Progenitor cell of endocrine pancreas (in vitro differentiated cells): ENCODE measurements around the gene SORL1. TPM values are rescaled to one million over a fixed set of nuclear protein-coding genes. Genes with fewer than 3 reads are reported as not detected.

Source experiments
- DNase-seq: peaks from one replicate; pipeline ENCODE4 v3.0.0; 2021; ENCODE audit warnings: low spot score; ENCODE audit not compliant: unreplicated experiment
- H3K27ac Mint-ChIP-seq: 2 replicates; pipeline ENCODE4 v1.8.0; 2021; ENCODE audit warnings: mild to moderate bottlenecking, moderate library complexity, mixed read lengths
- H3K27me3 Mint-ChIP-seq: 2 replicates; pipeline ENCODE4 v1.8.0; 2021; ENCODE audit warnings: mixed read lengths
- H3K36me3 Mint-ChIP-seq: 2 replicates; pipeline ENCODE4 v1.8.0; 2022; ENCODE audit warnings: mixed read lengths; ENCODE audit not compliant: insufficient read depth
- H3K4me1 Mint-ChIP-seq: 2 replicates; pipeline ENCODE4 v1.8.0; 2021; ENCODE audit warnings: low read depth, mixed read lengths
- H3K4me3 Mint-ChIP-seq: 2 replicates; pipeline ENCODE4 v1.8.0; 2021; ENCODE audit warnings: low read depth, mild to moderate bottlenecking, moderate library complexity, mixed read lengths
- H3K9me3 Mint-ChIP-seq: 2 replicates; pipeline ENCODE4 v1.8.0; 2021; ENCODE audit warnings: low read depth, mixed read lengths
- total RNA-seq: library from RNA; stranded (reverse); gene quantifications from 2 replicates; pipeline ENCODE4 v1.2.1, GENCODE V29; 2021
- TF ChIP-seq, protein P1 (sequence below): fragments of 200-600 bp; sonication (generic); IDR thresholded peaks from one replicate; pipeline ENCODE4 v1.5.0; 2021; ENCODE audit warnings: antibody characterized with exemption, mild to moderate bottlenecking; ENCODE audit not compliant: unreplicated experiment

SORL1 gene
- total RNA-seq, 1 donor from 2014 or later, result 31.8 TPM

DNA sequence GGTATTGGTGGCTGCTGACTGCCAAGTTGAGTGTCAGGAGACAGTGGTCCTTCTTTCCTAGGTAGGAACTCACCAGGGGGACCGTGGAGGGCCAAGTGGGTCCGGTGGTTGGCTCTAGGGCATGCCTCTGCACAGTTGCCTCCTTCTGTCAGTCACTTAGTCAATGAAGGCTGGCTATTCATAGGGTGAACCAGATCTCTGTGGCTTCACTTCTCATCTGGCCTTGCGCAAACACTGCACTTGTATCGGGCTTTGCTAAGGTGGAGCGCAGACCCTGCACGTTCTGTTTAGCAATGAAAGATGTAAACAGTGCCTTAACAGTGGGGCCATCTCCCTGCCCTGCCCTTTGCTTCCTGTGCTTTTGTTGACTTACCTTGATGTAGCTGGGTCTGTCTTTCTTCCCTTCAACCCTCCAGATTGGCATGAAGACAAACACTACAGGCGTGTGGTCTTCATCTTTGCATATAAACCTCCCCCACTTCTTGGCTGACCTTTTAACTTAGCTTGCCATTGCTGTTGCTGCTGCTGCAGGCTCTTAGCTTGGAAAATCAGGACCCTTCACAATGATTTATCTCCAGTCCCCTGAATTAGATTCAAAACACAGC is 7.4 kb downstream of the SORL1 start:
- TF ChIP-seq, protein P1, sequence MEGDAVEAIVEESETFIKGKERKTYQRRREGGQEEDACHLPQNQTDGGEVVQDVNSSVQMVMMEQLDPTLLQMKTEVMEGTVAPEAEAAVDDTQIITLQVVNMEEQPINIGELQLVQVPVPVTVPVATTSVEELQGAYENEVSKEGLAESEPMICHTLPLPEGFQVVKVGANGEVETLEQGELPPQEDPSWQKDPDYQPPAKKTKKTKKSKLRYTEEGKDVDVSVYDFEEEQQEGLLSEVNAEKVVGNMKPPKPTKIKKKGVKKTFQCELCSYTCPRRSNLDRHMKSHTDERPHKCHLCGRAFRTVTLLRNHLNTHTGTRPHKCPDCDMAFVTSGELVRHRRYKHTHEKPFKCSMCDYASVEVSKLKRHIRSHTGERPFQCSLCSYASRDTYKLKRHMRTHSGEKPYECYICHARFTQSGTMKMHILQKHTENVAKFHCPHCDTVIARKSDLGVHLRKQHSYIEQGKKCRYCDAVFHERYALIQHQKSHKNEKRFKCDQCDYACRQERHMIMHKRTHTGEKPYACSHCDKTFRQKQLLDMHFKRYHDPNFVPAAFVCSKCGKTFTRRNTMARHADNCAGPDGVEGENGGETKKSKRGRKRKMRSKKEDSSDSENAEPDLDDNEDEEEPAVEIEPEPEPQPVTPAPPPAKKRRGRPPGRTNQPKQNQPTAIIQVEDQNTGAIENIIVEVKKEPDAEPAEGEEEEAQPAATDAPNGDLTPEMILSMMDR, result no peak
- H3K4me3 Mint-ChIP-seq, result no peak overlapping the region
- H3K9me3 Mint-ChIP-seq, result no peaks in the 10 kb centered on the region
- H3K36me3 Mint-ChIP-seq, result no peaks in the 10 kb centered on the region
- H3K27me3 Mint-ChIP-seq, result peaks cover 14% of the 10 kb centered on the region
- peaks cover 33% of the 10 kb centered on the region for H3K4me1 Mint-ChIP-seq
- no peak for DNase-seq
- H3K27ac Mint-ChIP-seq, result peak overlapping the region; percentile 18

DNA sequence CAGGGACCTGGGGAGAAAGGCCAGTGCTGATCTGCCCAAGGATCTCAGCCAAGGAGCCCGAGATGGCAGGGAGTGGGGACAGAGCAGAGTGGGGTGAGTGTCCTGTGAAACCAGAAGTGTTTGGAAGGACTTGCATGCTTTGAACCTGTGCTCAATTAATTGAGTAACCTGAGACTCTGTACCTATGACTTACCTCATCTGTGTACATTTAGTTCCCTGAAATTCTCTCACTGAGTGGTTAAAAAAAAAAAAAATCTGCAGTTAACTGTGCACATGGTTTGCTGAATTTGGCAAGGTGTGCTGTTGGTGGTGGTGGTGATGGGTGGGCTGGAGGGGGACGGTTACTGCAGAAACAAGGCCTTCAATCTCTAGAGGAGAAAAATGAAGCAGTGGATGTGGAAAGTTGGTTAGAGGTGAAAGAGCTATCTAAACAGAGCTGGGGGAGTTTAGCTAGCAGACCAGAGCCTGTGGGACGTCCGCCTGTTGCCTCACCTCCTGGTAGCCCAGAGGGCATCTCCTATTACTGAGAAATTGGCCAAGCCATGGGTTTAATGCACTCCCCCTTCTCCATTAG is 8.9 kb downstream of the SORL1 start:
- no peak for DNase-seq
- Mint-ChIP-seq H3K4me3 (no peak overlapping the region), H3K4me1 (peaks cover 37% of the 10 kb centered on the region), H3K27ac (peak overlapping the region; percentile 84), H3K9me3 (no peaks in the 10 kb centered on the region), H3K27me3 (peaks cover 7% of the 10 kb centered on the region), H3K36me3 (no peaks in the 10 kb centered on the region)
- TF ChIP-seq, protein P1, result no peak

DNA sequence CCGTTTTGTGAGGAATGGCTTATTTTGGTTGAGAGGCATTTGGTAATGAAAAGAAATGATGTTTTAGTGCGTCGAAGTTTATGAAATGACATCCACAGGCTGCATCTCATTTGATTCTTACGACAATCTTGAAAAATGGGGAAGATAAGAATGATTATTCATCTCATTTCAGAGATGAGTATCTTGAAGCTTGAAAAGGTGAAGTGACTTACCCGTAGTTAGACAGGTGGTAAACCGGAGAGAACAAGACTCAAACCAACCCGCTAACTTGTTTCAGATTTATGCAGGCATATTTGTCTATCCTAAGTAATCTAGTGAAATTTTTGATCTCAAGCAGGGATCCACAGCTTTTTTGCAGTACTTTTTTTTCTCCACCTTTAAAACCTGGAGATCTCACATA is 9.7 kb downstream of the SORL1 start:
- Mint-ChIP-seq H3K4me1 (peaks cover 42% of the 10 kb centered on the region), H3K27ac (no peak overlapping the region), H3K4me3 (no peak overlapping the region), H3K36me3 (no peaks in the 10 kb centered on the region), H3K27me3 (peaks cover 2% of the 10 kb centered on the region), H3K9me3 (no peaks in the 10 kb centered on the region)
- TF ChIP-seq, protein P1, result no peak
- no peak for DNase-seq

DNA sequence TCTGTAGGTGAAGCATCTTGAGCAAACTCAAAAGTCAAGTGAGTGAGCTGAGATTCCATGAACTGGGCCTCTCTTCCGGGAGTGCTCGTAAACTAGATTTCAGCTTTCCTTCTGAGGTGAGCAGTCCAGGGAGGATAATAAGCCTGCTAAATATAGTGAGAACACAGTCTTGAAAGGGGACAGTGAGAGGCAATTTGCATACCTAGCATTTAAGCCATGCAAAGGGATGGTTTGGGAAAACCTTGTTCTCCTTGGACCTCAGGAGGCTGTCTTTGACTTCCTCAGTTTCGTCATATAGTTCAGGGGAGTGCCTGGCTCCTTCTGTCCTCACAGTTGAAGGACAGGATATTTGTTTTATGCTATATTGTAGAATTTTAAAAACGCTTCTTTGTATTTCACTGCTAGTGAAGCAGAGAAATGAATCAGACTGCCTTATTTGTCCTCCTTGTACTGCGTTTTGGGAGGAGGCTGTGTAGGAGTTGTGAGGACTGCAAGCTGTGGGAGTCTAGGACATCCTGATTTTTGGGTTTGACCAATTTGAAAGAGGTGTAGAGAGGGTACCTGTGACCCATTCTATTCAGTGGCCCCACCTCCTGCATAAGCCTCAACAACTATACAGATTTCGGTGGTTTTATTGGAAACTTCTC is 11.7 kb downstream of the SORL1 start:
- Mint-ChIP-seq H3K27me3 (no peaks in the 10 kb centered on the region), H3K4me3 (no peak overlapping the region), H3K4me1 (peaks cover 50% of the 10 kb centered on the region), H3K9me3 (no peaks in the 10 kb centered on the region), H3K27ac (no peak overlapping the region), H3K36me3 (no peaks in the 10 kb centered on the region)
- TF ChIP-seq, protein P1, result no peak
- DNase-seq, result no peak

DNA sequence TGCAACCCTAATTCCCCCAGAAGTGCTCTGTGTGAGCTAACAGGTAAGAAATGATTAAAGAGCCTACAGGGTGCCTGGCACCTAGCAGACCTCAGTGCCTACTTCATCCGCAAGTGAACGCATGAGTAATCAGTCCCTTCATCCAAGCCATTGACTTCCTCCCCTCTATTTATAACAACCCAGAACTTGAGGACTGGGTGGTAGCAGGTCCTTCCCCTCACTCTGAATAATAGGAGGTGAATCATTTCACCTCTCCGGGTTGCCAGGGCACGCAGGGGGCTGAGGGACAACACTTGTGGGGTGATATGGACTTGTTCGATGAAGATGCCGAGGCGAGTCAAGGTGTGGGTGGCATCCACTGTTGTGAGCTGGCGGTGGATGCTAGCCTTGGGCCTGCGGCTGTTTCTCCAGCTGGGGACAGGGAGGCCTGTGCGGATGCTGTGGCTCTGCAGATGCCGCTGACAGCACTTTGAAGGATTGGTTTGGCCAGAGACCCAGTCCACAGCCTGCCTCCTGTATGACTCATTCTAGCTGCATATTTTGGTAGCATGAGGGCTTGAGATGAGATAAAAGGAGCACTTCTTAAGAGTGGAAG is 12.3 kb downstream of the SORL1 start:
- TF ChIP-seq, protein P1, result no peak
- Mint-ChIP-seq H3K27me3 (no peaks in the 10 kb centered on the region), H3K4me3 (no peak overlapping the region), H3K27ac (no peak overlapping the region), H3K4me1 (peaks cover 47% of the 10 kb centered on the region), H3K9me3 (no peaks in the 10 kb centered on the region), H3K36me3 (no peaks in the 10 kb centered on the region)
- no peak for DNase-seq
